ENCODE results near the gene PIK3R3. TPM values are rescaled to one million over a fixed set of nuclear protein-coding genes. Genes with fewer than 3 reads are reported as not detected.

Gene PIK3R3
- total and polyA plus RNA-seq, 5 donors, result 20.0 to 49.8 (median 30.9) TPM

DNA sequence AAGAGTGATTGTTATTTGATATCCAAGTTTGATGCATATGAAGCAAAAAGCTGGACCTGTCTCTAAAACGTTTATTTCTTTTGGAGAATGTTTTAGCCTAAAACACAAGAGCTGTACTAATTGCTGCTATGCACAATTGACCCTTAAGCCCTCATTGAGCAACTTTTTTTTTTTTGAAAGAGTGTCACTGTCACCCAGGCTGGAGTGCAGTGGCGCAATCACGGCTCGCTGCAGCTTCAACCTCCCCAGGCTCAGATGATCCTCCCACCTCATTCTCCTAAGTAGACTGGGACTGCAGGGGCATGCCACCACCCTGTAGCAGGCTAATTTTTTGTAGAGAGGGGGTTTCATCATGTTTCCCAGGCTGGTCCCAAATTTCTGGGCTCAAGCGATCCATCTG, 129.1 kb downstream of the PIK3R3 start:
- no peak overlapping the region for H3K27ac ChIP-seq (ENCODE audit: low read length)
- H3K4me1 ChIP-seq (ENCODE audit: control insufficient read depth, insufficient read depth, low read length), result peaks cover 3% of the 10 kb centered on the region
- intact Hi-C loops (cut with DNase I), result no loop called here
- 81% methylated on average over 5 of the region's 5 CpGs for WGBS
- no peak overlapping the region for H3K4me3 ChIP-seq (ENCODE audit: low read length)
- ATAC-seq (no peak), DNase-seq (no peak)
- H3K27me3 ChIP-seq (ENCODE audit: control insufficient read depth, insufficient read depth), result no peaks in the 10 kb centered on the region
- no peaks in the 10 kb centered on the region for H3K9me3 ChIP-seq (ENCODE audit: control insufficient read depth, low read length)

DNA sequence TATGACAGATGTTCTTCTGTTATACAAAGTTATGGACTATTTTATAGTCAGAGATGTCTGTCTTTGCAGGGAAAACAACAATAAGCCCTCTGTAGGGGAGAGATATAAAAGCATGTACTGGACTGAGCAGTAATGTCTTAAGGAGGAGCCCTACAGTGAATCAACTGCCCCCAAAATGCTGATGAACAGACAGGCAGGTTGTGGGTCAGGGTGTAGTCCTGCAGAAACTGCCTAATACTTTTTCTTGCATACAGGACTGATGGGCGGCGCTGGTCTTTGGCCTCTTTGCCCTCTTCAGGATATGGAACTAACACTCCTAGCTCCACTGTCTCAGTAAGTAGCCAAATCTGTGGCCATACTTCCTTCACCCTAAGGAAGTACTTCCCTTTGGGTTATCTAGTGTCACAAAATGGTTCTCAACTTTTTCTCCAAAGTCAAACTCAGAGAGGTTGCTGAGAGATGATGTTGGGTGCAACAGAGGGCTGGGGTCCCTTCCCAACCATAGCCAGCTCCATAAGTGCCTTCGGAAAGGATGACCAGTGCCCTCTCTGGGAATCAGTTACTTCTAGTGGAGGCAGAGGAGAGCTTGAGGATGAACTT, 129.8 kb downstream of the PIK3R3 start:
- Histone ChIP-seq H3K27ac (ENCODE audit: low read length) (no peak overlapping the region), H3K9me3 (ENCODE audit: control insufficient read depth, low read length) (no peaks in the 10 kb centered on the region), H3K27me3 (ENCODE audit: control insufficient read depth, insufficient read depth) (no peaks in the 10 kb centered on the region), H3K4me1 (ENCODE audit: control insufficient read depth, insufficient read depth, low read length) (peaks cover 3% of the 10 kb centered on the region), H3K4me3 (ENCODE audit: low read length) (no peak overlapping the region)
- no peak for DNase-seq
- WGBS, result 95% methylated on average over 3 of the region's 3 CpGs
- intact Hi-C loops (cut with DNase I), result no loop called here
- no peak for ATAC-seq

DNA sequence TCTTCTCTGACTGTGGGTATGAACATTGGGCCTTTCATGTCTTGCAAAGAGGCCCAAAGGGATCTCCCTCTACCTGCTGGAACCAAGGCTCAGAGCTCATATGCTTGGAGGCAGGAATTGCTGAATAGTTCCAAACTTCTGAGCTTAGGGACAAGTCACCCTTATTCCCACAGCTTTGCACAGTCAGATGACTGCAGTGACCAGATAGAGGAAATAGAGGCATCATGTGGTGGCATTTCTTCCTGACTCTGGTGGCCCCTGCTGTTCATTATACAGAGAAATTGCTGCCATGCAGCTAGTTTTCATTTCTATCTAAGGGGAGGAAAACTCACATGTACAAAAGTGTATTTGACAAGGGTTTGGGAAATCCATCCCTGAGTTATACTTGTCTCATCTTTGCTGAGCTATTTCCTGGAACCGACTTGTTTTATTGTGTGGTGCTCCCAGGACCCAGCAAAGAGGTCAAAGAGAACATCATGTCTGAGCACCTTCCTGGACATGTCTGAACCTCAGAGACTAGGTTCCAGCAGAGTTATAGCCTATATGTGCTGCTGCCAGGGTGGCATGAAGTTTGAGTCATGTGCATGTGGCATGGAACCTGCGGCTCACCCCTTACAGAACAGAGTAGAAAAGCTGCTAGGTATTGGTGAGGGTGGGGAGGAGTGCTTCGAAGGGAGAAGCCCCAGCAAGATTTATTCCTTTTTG, 131.2 kb downstream of the PIK3R3 start:
- intact Hi-C loops (cut with DNase I), result no loop called here
- ATAC-seq, result no peak
- Histone ChIP-seq H3K4me3 (ENCODE audit: low read length) (no peak overlapping the region), H3K9me3 (ENCODE audit: control insufficient read depth, low read length) (no peaks in the 10 kb centered on the region), H3K27me3 (ENCODE audit: control insufficient read depth, insufficient read depth) (no peaks in the 10 kb centered on the region), H3K27ac (ENCODE audit: low read length) (no peak overlapping the region), H3K4me1 (ENCODE audit: control insufficient read depth, insufficient read depth, low read length) (peaks cover 3% of the 10 kb centered on the region)
- no peak for DNase-seq
- 91% methylated on average over 3 of the region's 3 CpGs for WGBS

DNA sequence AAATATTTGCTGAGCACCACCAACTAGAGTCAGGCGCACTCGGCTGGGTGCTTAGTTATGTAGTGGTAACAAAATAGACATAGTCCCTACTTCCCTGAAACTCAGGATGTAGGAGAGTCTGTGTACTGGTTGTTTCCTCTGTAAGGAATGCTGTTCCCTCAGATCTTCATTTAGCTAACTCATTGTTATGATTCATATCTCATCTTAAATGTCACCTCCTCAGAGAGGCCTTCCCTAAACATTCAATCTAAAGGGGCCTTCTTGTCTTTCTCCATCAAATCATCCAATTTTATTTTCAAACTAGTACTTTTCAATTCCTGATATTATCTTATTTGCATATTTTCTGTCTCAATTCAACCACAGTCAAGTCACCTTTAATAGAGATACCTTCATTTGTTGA, 132.9 kb downstream of the PIK3R3 start:
- WGBS, result 93% methylated on average over 2 of the region's 2 CpGs
- Histone ChIP-seq H3K27ac (ENCODE audit: low read length) (no peak overlapping the region), H3K4me3 (ENCODE audit: low read length) (no peak overlapping the region), H3K4me1 (ENCODE audit: control insufficient read depth, insufficient read depth, low read length) (no peaks in the 10 kb centered on the region), H3K9me3 (ENCODE audit: control insufficient read depth, low read length) (no peaks in the 10 kb centered on the region), H3K27me3 (ENCODE audit: control insufficient read depth, insufficient read depth) (no peaks in the 10 kb centered on the region)
- no peak for ATAC-seq
- DNase-seq, result no peak
- intact Hi-C loops (cut with DNase I), result no loop called here

DNA sequence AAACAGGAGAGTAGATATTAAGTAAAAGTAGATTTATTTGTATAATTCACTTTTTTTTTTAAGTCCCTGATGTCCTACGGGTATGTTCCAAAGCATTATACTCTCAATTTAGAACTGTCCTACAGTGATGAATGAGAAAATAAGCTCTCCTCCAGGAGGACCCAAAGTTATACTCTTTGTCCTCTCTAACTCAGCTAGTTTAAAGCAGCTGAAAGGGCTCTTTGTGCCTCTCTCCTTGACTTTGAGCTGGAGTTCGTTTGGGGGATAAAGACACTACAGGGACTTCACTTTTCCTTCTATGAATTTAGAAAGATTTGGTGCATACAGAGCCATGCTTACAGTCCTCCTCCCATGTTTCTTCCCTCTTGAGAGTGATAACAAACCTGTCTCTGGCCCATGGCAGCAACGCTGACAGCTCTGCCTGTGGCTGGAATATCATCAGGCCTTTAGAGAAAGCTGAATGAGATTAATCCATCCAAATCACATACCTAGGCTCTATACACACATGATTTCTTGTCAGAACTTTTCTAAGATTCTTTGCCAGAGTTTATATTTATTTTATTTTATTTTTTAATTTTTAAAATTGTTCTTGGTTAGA, 134.3 kb downstream of the PIK3R3 start:
- no peak overlapping the region for H3K27ac ChIP-seq (ENCODE audit: low read length)
- no peak overlapping the region for H3K4me3 ChIP-seq (ENCODE audit: low read length)
- WGBS, result 40% methylated on average over 3 of the region's 3 CpGs
- ATAC-seq (peak; percentile 42 to 52), DNase-seq (no peak)
- H3K27me3 ChIP-seq (ENCODE audit: control insufficient read depth, insufficient read depth), result no peaks in the 10 kb centered on the region
- intact Hi-C loops (cut with DNase I), result no loop called here
- no peaks in the 10 kb centered on the region for H3K4me1 ChIP-seq (ENCODE audit: control insufficient read depth, insufficient read depth, low read length)
- no peaks in the 10 kb centered on the region for H3K9me3 ChIP-seq (ENCODE audit: control insufficient read depth, low read length)

DNA sequence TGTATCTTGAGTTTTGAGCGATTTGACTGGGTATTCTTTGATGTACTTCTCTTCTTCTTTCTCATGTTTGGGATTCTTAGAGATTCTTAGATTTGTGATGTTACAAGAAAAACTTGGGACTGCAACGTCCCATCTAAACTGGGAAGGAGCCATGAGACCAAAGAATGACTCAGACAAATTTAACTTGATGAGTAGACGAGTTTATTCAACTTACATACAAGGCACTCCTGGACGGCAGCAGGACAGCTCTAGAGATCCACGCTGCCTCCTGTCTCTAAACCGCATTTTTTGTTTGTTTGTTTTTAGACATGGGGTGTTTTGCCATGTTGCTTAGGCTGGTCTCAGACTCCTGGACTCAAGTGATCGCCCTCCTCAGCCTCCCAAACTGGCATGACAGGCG, 137.1 kb downstream of the PIK3R3 start:
- no peaks in the 10 kb centered on the region for H3K27me3 ChIP-seq (ENCODE audit: control insufficient read depth, insufficient read depth)
- H3K4me3 ChIP-seq (ENCODE audit: low read length), result no peak overlapping the region
- no peaks in the 10 kb centered on the region for H3K9me3 ChIP-seq (ENCODE audit: control insufficient read depth, low read length)
- ATAC-seq, result no peak
- no peak for DNase-seq
- H3K27ac ChIP-seq (ENCODE audit: low read length), result no peak overlapping the region
- 87% methylated on average over 8 of the region's 8 CpGs for WGBS
- no peaks in the 10 kb centered on the region for H3K4me1 ChIP-seq (ENCODE audit: control insufficient read depth, insufficient read depth, low read length)
- intact Hi-C loops (cut with DNase I), result no loop called here

DNA sequence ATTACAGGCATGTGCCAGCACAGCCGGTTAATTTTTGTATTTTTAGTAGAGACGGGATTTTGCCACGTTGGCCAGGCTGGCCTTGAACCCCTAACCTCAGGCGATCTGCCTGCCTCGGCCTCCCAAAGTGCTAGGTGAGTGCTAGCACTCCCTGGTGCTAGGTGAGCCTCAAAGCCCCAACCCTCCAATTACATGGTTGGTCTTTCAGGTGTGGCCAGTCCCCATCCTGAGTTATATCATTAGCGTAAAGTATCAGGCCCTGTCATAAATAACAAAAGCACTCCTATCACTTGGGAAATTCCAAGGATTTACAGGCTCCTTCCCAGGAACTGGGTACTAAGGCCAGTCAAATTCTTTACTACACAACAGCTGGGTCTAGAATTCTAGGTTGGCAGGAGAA, 138.0 kb downstream of the PIK3R3 start:
- H3K27ac ChIP-seq (ENCODE audit: low read length), result no peak overlapping the region
- H3K4me1 ChIP-seq (ENCODE audit: control insufficient read depth, insufficient read depth, low read length), result no peaks in the 10 kb centered on the region
- no peaks in the 10 kb centered on the region for H3K9me3 ChIP-seq (ENCODE audit: control insufficient read depth, low read length)
- 92% methylated on average over 6 of the region's 6 CpGs for WGBS
- no peaks in the 10 kb centered on the region for H3K27me3 ChIP-seq (ENCODE audit: control insufficient read depth, insufficient read depth)
- no peak for DNase-seq
- ATAC-seq, result no peak
- no peak overlapping the region for H3K4me3 ChIP-seq (ENCODE audit: low read length)
- intact Hi-C loops (cut with DNase I), result no loop called here

Other genes starting within 250 kb of the PIK3R3 start
- gene TSPAN1, start 42.5 kb upstream of the PIK3R3 start, total RNA-seq, result 1 to 10 TPM; 1.0 to 2.4 (median 1.5) TPM
- gene TSPAN1, start 42.5 kb upstream of the PIK3R3 start, polyA plus RNA-seq, result 1.3 TPM
- gene P3R3URF, start 43.9 kb upstream of the PIK3R3 start, total RNA-seq, result not detected
- gene P3R3URF, start 43.9 kb upstream of the PIK3R3 start, polyA plus RNA-seq, result not detected
- gene POMGNT1, start 65.8 kb upstream of the PIK3R3 start, total RNA-seq, result 10 to 100 TPM; 82.7 to 91.1 (median 87.2) TPM
- gene POMGNT1, start 65.8 kb upstream of the PIK3R3 start, polyA plus RNA-seq, result 60.0 TPM
- gene LURAP1, start 70.7 kb upstream of the PIK3R3 start, total RNA-seq, result 1 to 10 TPM; 4.3 to 7.0 (median 5.6) TPM
- gene LURAP1, start 70.7 kb upstream of the PIK3R3 start, polyA plus RNA-seq, result 3.8 TPM
- gene RAD54L, start 115.1 kb upstream of the PIK3R3 start, total RNA-seq, result under 1 TPM in 3 of 4 donors, not detected in 1; 0.56 to 0.89 (median 0.74) TPM
- 0.16 TPM for gene RAD54L, start 115.1 kb upstream of the PIK3R3 start, polyA plus RNA-seq
- 10 to 100 TPM; 37.2 to 46.3 (median 40.1) TPM for gene LRRC41, start 171.0 kb upstream of the PIK3R3 start, total RNA-seq
- 27.1 TPM for gene LRRC41, start 171.0 kb upstream of the PIK3R3 start, polyA plus RNA-seq
- gene UQCRH, start 171.1 kb upstream of the PIK3R3 start, total RNA-seq, result 100 to 1,000 TPM; 664 to 870 (median 705) TPM
- gene UQCRH, start 171.1 kb upstream of the PIK3R3 start, polyA plus RNA-seq, result 2,380 TPM
- 10 to 100 TPM; 12.6 to 18.7 (median 13.7) TPM for gene NSUN4, start 208.2 kb upstream of the PIK3R3 start, total RNA-seq
- 10.6 TPM for gene NSUN4, start 208.2 kb upstream of the PIK3R3 start, polyA plus RNA-seq

All from right cardiac atrium (tissue), 5 donors.